ENCODE results near the gene CNN3.

The CNN3 gene

DNA sequence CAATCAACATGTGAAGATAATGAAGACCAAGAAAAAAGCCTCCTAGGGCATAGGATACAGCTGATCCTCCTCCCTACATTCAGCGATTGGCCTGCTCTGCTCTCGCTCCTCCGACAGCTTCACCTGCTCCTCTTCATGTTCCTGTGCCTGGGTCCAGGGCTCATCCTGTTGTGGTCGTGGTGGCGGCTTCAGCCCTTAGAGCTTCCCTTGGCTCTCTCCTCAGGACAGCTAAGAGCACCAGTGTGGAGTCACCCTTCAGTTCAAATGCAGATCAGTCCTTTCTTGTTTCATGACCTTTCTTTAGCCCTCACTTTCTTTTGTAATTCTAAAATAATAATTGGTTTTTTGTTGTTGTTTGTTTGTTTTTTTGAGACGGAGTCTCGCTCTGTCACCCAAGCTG lies 18.7 kb downstream of the CNN3 start:
- Histone ChIP-seq H3K4me1 (ENCODE audit: control insufficient read depth, insufficient read depth, low read length) (peaks cover 13% of the 10 kb centered on the region), H3K27ac (ENCODE audit: extremely low read depth, low read depth, low read length) (no peak overlapping the region), H3K4me3 (ENCODE audit: low read depth, low read length) (no peak overlapping the region), H3K36me3 (ENCODE audit: control insufficient read depth in 2 of 2, insufficient read depth in 1 of 2, low read length in 2 of 2) (peaks cover 0 to 3% of the 10 kb centered on the region in 2 experiments; a peak in 2 of 3 replicates), H3K9me3 (ENCODE audit: control insufficient read depth, insufficient read depth, low read depth, low read length) (no peaks in the 10 kb centered on the region)
- CTCF ChIA-PET, result interaction anchor here (0.6 to 2.8 kb wide), 2 partner anchors 53 to 335 kb away, joined by 3 to 11 read pairs; no protein-coding TSS in a partner anchor
- TF ChIP-seq, protein P1, sequence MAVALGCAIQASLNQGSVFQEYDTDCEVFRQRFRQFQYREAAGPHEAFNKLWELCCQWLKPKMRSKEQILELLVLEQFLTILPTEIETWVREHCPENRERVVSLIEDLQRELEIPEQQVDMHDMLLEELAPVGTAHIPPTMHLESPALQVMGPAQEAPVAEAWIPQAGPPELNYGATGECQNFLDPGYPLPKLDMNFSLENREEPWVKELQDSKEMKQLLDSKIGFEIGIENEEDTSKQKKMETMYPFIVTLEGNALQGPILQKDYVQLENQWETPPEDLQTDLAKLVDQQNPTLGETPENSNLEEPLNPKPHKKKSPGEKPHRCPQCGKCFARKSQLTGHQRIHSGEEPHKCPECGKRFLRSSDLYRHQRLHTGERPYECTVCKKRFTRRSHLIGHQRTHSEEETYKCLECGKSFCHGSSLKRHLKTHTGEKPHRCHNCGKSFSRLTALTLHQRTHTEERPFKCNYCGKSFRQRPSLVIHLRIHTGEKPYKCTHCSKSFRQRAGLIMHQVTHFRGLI (tag by site-specific recombination; IDR thresholded peaks at IDR 0.05), result no peak
- TF ChIP-seq ZNF16 (tag by site-specific recombination; IDR thresholded peaks at IDR 0.05; ENCODE audit: low read depth) (no peak), ZNF175 (tag by site-specific recombination; IDR thresholded peaks at IDR 0.05) (no peak), ZNF121 (tag by site-specific recombination; IDR thresholded peaks at IDR 0.05) (no peak), ZNF624 (tag by site-specific recombination; IDR thresholded peaks at IDR 0.05) (no peak), ZIC2 (tag by site-specific recombination; IDR thresholded peaks at IDR 0.05) (no peak), ZNF10 (tag by site-specific recombination; IDR thresholded peaks at IDR 0.05) (no peak), TCF7L2 (IDR thresholded peaks at IDR 0.05; ENCODE audit: borderline replicate concordance, low read depth, low read length) (no peak), ZNF776 (tag by site-specific recombination; IDR thresholded peaks at IDR 0.05; ENCODE audit: borderline replicate concordance) (no peak), ZNF426 (tag by site-specific recombination; IDR thresholded peaks at IDR 0.05) (no peak), ZFP3 (tag by site-specific recombination; IDR thresholded peaks at IDR 0.05; ENCODE audit: low read depth) (no peak), ZSCAN23 (tag by site-specific recombination; IDR thresholded peaks at IDR 0.05) (no peak), GLI2 (tag by site-specific recombination; IDR thresholded peaks at IDR 0.05; ENCODE audit: borderline replicate concordance, low read depth) (no peak), ZFP69B (tag by site-specific recombination; IDR thresholded peaks at IDR 0.05) (no peak), ZSCAN16 (tag by site-specific recombination; IDR thresholded peaks at IDR 0.05) (no peak), ZNF223 (tag by site-specific recombination; IDR thresholded peaks at IDR 0.05) (no peak)
- TF ChIP-seq, protein P2, sequence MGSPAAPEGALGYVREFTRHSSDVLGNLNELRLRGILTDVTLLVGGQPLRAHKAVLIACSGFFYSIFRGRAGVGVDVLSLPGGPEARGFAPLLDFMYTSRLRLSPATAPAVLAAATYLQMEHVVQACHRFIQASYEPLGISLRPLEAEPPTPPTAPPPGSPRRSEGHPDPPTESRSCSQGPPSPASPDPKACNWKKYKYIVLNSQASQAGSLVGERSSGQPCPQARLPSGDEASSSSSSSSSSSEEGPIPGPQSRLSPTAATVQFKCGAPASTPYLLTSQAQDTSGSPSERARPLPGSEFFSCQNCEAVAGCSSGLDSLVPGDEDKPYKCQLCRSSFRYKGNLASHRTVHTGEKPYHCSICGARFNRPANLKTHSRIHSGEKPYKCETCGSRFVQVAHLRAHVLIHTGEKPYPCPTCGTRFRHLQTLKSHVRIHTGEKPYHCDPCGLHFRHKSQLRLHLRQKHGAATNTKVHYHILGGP (tag by site-specific recombination; IDR thresholded peaks at IDR 0.05), result no peak
- TF ChIP-seq, protein P3, sequence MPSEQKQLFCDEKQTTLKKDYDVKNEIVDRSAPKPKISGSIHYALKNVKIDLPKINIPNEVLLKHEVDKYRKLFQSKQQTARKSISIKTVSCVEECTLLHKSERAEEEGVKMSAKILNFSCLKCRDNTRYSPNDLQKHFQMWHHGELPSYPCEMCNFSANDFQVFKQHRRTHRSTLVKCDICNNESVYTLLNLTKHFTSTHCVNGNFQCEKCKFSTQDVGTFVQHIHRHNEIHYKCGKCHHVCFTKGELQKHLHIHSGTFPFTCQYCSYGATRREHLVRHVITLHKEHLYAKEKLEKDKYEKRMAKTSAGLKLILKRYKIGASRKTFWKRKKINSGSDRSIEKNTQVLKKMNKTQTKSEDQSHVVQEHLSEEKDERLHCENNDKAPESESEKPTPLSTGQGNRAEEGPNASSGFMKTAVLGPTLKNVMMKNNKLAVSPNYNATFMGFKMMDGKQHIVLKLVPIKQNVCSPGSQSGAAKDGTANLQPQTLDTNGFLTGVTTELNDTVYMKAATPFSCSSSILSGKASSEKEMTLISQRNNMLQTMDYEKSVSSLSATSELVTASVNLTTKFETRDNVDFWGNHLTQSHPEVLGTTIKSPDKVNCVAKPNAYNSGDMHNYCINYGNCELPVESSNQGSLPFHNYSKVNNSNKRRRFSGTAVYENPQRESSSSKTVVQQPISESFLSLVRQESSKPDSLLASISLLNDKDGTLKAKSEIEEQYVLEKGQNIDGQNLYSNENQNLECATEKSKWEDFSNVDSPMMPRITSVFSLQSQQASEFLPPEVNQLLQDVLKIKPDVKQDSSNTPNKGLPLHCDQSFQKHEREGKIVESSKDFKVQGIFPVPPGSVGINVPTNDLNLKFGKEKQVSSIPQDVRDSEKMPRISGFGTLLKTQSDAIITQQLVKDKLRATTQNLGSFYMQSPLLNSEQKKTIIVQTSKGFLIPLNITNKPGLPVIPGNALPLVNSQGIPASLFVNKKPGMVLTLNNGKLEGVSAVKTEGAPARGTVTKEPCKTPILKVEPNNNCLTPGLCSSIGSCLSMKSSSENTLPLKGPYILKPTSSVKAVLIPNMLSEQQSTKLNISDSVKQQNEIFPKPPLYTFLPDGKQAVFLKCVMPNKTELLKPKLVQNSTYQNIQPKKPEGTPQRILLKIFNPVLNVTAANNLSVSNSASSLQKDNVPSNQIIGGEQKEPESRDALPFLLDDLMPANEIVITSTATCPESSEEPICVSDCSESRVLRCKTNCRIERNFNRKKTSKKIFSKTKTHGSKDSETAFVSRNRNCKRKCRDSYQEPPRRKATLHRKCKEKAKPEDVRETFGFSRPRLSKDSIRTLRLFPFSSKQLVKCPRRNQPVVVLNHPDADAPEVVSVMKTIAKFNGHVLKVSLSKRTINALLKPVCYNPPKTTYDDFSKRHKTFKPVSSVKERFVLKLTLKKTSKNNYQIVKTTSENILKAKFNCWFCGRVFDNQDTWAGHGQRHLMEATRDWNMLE (tag by site-specific recombination; conservative IDR thresholded peaks at IDR 0.05; ENCODE audit: low read depth), result no peak
- POLR2A ChIA-PET, result no interaction called here

DNA sequence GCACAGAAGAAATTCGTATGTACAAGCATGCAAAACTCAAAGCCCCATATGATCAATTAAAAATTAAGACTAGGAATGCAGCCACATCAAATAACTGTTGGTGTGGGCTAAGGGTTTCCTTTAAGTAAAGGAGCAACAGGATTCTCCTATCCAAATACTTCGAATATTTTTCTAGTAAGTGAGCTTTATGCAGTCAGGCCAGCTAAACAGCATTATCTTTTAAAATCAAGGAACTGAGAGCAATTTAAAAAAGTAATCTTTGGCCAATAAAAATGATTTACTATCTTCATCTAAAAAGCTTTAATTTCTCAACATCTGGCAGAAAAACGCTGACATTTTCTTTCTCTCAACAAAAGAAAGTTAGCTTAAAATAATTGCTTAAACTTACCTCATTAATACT lies 19.8 kb downstream of the CNN3 start:
- peaks cover 8% of the 10 kb centered on the region; the same call in 1 of the 2 replicates for H3K4me1 ChIP-seq (ENCODE audit: control insufficient read depth, insufficient read depth, low read length)
- H3K4me3 ChIP-seq (ENCODE audit: low read depth, low read length), result no peak overlapping the region
- CTCF ChIA-PET, result interaction anchor here (0.8 to 2.8 kb wide), 3 partner anchors 52 to 136 kb away, joined by 3 to 11 read pairs (median 4); no protein-coding TSS in a partner anchor
- POLR2A ChIA-PET, result interaction anchor here (0.8 kb wide), 1 partner anchor 18 kb away, joined by 4 read pairs; no protein-coding TSS in a partner anchor
- no peak overlapping the region for H3K27ac ChIP-seq (ENCODE audit: extremely low read depth, low read depth, low read length)
- no peaks in the 10 kb centered on the region for H3K9me3 ChIP-seq (ENCODE audit: control insufficient read depth, insufficient read depth, low read depth, low read length)
- peaks cover 0 to 3% of the 10 kb centered on the region in 2 experiments; a peak in 2 of 3 replicates for H3K36me3 ChIP-seq (ENCODE audit: control insufficient read depth in 2 of 2, insufficient read depth in 1 of 2, low read length in 2 of 2)
- TF ChIP-seq ZNF660 (tag by site-specific recombination; IDR thresholded peaks at IDR 0.05) (no peak), ZNF354C (tag by site-specific recombination; IDR thresholded peaks at IDR 0.05; ENCODE audit: borderline replicate concordance, low read depth) (no peak), ZNF394 (tag by site-specific recombination; IDR thresholded peaks at IDR 0.05; ENCODE audit: borderline replicate concordance) (no peak)
- TF ChIP-seq, protein P4, sequence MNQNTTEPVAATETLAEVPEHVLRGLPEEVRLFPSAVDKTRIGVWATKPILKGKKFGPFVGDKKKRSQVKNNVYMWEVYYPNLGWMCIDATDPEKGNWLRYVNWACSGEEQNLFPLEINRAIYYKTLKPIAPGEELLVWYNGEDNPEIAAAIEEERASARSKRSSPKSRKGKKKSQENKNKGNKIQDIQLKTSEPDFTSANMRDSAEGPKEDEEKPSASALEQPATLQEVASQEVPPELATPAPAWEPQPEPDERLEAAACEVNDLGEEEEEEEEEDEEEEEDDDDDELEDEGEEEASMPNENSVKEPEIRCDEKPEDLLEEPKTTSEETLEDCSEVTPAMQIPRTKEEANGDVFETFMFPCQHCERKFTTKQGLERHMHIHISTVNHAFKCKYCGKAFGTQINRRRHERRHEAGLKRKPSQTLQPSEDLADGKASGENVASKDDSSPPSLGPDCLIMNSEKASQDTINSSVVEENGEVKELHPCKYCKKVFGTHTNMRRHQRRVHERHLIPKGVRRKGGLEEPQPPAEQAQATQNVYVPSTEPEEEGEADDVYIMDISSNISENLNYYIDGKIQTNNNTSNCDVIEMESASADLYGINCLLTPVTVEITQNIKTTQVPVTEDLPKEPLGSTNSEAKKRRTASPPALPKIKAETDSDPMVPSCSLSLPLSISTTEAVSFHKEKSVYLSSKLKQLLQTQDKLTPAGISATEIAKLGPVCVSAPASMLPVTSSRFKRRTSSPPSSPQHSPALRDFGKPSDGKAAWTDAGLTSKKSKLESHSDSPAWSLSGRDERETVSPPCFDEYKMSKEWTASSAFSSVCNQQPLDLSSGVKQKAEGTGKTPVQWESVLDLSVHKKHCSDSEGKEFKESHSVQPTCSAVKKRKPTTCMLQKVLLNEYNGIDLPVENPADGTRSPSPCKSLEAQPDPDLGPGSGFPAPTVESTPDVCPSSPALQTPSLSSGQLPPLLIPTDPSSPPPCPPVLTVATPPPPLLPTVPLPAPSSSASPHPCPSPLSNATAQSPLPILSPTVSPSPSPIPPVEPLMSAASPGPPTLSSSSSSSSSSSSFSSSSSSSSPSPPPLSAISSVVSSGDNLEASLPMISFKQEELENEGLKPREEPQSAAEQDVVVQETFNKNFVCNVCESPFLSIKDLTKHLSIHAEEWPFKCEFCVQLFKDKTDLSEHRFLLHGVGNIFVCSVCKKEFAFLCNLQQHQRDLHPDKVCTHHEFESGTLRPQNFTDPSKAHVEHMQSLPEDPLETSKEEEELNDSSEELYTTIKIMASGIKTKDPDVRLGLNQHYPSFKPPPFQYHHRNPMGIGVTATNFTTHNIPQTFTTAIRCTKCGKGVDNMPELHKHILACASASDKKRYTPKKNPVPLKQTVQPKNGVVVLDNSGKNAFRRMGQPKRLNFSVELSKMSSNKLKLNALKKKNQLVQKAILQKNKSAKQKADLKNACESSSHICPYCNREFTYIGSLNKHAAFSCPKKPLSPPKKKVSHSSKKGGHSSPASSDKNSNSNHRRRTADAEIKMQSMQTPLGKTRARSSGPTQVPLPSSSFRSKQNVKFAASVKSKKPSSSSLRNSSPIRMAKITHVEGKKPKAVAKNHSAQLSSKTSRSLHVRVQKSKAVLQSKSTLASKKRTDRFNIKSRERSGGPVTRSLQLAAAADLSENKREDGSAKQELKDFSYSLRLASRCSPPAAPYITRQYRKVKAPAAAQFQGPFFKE (tag by site-specific recombination; IDR thresholded peaks at IDR 0.05; ENCODE audit: borderline replicate concordance), result no peak

Data from HEK293 (cell line).